Activated T-helper 1 cell treated with anti-CD3 and anti-CD28 coated beads, Interleukin-2, amount 50 U/mL, for 16 hours (primary cell): ENCODE measurements around the gene RUNX1.

Source experiments
- DNase-seq, 2 donors: peaks; one replicate each; pipeline ENCODE4 v3.0.0-alpha.2; 2020; ENCODE audit warnings: low read depth in 1 of 2, low spot score in 1 of 2

The RUNX1 gene

GRCh38 chr21:35017256-35017655 is 31.8 kb downstream of the RUNX1 start:
- DNase-seq: no peak

DNA sequence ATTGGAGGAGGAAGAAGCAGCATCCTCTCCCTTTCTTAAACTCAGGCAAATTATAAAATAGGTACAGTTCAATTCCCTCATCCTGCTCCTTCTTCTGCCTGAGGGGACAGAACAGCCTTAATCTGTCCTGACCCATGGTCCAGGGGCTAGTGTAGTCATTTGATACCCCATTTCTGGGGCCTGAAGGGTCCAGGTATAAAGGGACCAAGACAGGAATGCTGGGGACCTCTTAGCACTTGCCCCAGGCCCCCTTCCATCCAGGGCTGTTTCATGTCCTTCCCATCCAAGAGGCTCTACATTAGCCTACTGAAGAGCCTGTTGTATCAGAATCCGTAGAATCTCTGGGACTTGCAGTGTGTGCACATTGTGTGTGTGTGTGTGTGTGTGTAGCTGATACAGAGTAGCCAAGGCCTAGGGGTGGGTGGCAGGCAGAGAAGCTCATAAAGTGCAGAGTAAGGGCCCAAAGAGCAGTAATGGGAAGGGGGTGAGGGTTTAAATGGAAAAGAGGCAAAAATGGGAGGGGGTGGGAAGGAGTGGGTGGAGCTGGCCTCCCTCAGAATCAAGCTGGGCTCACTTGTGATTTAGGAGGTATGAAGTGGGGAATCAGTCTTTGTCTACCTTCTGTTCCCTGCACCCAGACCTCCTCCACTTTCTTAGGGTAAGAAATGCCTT is 32.4 kb downstream of the RUNX1 start:
- no peak for DNase-seq

- no peak for DNase-seq
Measured at GRCh38 chr21:35016071-35016470, 33.0 kb downstream of the RUNX1 start.

GRCh38 chr21:35015435-35016024 is 33.6 kb downstream of the RUNX1 start:
- no peak for DNase-seq

- no peak for DNase-seq
Measured at GRCh38 chr21:35014302-35015041, 34.6 kb downstream of the RUNX1 start.

GRCh38 chr21:35011681-35012080 is 37.4 kb downstream of the RUNX1 start:
- no peak for DNase-seq

- DNase-seq: no peak
Measured at GRCh38 chr21:35010447-35010846, 38.7 kb downstream of the RUNX1 start.

DNA sequence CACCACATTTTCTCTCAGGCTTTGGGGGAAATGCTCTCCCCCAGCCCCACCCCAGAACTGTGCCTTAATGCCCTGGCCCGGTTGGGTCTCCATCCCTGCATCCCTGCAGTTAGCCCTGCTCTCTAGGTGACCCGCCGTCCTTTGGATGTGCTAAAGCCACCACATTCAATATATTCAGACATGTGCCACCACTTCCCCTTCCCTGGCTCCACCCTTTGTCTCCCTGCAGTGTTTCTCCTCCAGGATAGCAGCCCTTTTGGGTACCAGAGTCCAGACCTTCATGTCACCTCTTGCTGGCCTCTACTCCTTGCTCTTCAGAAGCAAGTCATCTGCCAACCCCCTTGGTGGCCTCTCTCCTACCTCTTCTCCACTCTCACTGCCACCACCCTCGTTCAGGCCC is 41.8 kb downstream of the RUNX1 start:
- DNase-seq: no peak

GRCh38 chr21:35006771-35007170 is 42.3 kb downstream of the RUNX1 start:
- no peak for DNase-seq

GRCh38 chr21:35006248-35006647 is 42.9 kb downstream of the RUNX1 start:
- no peak for DNase-seq

DNA sequence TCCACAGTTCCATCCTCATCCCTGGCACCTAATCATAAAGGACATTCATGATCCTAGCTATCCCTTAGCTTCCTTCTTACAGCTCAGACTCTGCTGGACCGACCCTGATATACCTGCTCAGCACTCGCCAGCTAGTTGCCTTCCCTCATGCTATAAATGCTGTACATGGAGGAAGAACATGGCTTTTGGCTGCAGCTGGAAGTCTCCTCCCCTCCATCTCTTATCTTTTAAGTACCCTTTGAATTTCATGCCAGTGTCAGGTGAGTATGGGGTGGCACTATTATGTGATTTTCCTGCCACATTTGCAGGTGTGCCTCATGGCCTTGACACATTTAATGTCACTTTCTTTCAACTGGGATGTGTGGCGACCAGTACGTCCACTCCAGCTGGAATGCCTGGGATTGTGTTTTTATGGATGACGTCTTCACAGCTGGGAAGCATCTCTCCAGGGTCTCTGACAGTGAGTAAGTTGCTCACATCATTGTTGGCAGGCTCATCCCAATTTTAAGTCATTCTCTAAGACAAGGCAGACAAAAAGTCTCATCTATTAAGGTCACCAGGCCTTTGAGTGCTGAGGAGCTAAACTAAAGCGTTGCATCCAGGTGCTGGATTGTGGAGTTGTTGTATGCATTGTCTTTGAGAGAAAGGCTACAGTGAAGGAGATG is 43.4 kb downstream of the RUNX1 start:
- DNase-seq: no peak

DNA sequence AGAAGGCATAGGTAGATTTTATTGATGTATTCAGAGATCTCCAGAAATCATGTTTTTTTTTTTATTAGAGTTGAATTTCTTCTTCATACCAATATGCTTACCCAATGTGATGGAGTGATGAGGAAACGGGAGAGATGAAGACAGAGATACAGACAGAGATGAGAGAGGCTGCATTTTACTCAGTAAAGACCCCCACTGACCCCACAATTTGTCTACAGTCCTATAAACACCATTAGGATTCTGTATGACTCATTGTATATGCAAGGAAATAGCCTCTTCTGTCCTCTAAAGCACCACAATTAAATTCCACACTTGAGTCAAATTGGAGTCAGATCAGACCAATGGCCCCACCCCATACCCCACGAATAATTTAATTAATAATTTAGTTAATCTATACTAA is 44.0 kb downstream of the RUNX1 start:
- no peak for DNase-seq

GRCh38 chr21:35004314-35004713 is 44.8 kb downstream of the RUNX1 start:
- DNase-seq: no peak

- DNase-seq: no peak
Measured at GRCh38 chr21:35002879-35003722, 46.0 kb downstream of the RUNX1 start.

GRCh38 chr21:34999397-34999941 is 49.6 kb downstream of the RUNX1 start:
- DNase-seq: no peak

DNA sequence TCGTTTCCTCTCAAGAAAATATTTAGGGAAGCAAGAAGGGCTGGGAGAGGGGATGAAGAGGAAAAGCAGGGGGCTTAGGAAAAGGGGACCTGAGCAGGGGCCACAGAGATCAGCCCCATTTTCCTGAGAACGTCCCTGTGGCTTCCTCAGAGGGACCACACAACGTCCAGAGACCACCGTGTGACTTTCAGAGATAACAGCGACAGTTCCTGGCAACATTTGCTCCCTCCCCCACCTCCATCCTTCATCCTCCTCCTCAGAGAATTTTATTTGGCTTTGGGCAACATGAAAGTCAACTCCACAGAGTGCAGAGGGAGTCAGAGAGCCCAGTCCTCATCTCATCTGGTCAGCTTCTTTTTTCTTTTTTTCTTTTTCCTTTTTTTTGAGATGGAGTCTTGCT is 50.9 kb downstream of the RUNX1 start:
- no peak for DNase-seq

DNA sequence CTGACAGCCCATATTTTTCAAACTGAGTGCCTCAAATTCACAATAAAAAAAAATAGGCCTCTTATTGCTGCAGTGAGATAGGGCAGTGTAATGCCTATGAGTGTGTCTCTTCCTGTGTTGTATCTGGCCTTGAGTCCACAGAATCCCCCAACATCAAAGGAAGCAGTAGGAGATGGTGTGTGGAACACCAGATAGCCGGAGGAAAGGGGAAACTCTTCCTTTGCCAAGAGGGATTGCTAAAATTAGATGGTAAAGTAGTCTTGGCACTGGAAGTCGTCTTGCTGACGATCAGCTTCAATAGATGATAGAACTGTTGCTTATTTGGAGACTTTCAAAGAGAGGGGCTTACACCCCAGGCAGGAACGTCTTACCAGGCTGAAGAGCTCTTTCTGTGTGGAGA is 51.8 kb downstream of the RUNX1 start:
- no peak for DNase-seq

- DNase-seq: no peak
Measured at GRCh38 chr21:34996304-34997101, 52.6 kb downstream of the RUNX1 start.

- DNase-seq: no peak
Measured at GRCh38 chr21:34995979-34996303, 53.2 kb downstream of the RUNX1 start.
